IMR-90 (cell line): Measurements from ENCODE around the gene ZNF311. TPM values are rescaled to one million over a fixed set of nuclear protein-coding genes. Genes with fewer than 3 reads are reported as not detected.

Experiments used
- ATAC-seq: fragments of 200-7000 bp; cut with Tn5 transposase; 2 replicates; pipeline ENCODE4 v1.9.1; 2020; ENCODE audit warnings: low read depth, mild to moderate bottlenecking, moderate library complexity
- BruUV-seq: library from RNA; stranded (reverse); fragments of 400-500 nt; replicated peaks from 2 replicates; lab custom pipeline; 2021; lab: Mats Ljungman, UMichigan
- CTCF ChIA-PET: fragments of 300-600 bp; formaldehyde crosslinking; extraction: SDS; loops from one replicate; lab custom pipeline; 2021; ENCODE audit warnings: antibody characterized with exemption; lab: Yijun Ruan, JAX
- POLR2A ChIA-PET: fragments of 300-600 bp; sonication (Branson Sonifier 250); formaldehyde crosslinking; loops from one replicate; lab custom pipeline; 2022; ENCODE audit warnings: antibody characterized with exemption; ENCODE audit not compliant: unreplicated experiment; lab: Charles Lee
- DNase-seq: peaks from one replicate; pipeline ENCODE4 v3.0.0; 2013
- H2AFZ ChIP-seq: replicated peaks from 2 replicates; pipeline ENCODE3; 2013; ENCODE audit warnings: low read length, mild to moderate bottlenecking; ENCODE audit not compliant: poor library complexity
- H2AK5ac ChIP-seq: 2 replicates; pipeline ENCODE4 v1.6.1; 2013; ENCODE audit warnings: low read depth, low read length, inconsistent platforms
- H2AK9ac ChIP-seq: replicated peaks from 2 replicates; pipeline ENCODE3; 2013; ENCODE audit warnings: mild to moderate bottlenecking, low read depth, low read length, moderate library complexity; ENCODE audit not compliant: poor library complexity
- H2BK120ac ChIP-seq: 2 replicates; pipeline ENCODE4 v1.6.1; 2013; ENCODE audit warnings: low read depth, low read length, inconsistent platforms
- H2BK15ac ChIP-seq: 3 replicates; pipeline ENCODE4 v1.6.1; 2013; ENCODE audit warnings: low read depth, low read length, inconsistent platforms
- H2BK20ac ChIP-seq: 2 replicates; pipeline ENCODE4 v1.6.1; 2013; ENCODE audit warnings: low read depth, mild to moderate bottlenecking, inconsistent platforms, low read length, moderate library complexity
- H2BK5ac ChIP-seq: 2 replicates; pipeline ENCODE4 v1.6.1; 2013; ENCODE audit warnings: mild to moderate bottlenecking, low read depth, low read length, inconsistent platforms; ENCODE audit not compliant: poor library complexity, severe bottlenecking
- H3K14ac ChIP-seq: replicated peaks from 2 replicates; pipeline ENCODE4 v1.6.1; 2013; ENCODE audit warnings: low read depth, low read length, inconsistent platforms
- H3K18ac ChIP-seq: 2 replicates; pipeline ENCODE4 v1.6.1; 2013; ENCODE audit warnings: low read depth, low read length, control low read depth
- H3K23ac ChIP-seq: 2 replicates; pipeline ENCODE4 v1.6.1; 2013; ENCODE audit warnings: low read depth, low read length, inconsistent platforms
- H3K27ac ChIP-seq: 2 replicates; pipeline ENCODE4 v1.5.1; 2013; ENCODE audit warnings: mild to moderate bottlenecking, control low read depth, low read length; ENCODE audit not compliant: insufficient read depth
- H3K27me3 ChIP-seq: 2 replicates; pipeline ENCODE4 v1.6.1; 2013; ENCODE audit warnings: low read length; ENCODE audit not compliant: control insufficient read depth, insufficient read depth
- H3K36me3 ChIP-seq: 2 replicates; pipeline ENCODE4 v1.6.1; 2013; ENCODE audit warnings: low read length, mixed read lengths; ENCODE audit not compliant: control insufficient read depth, insufficient read depth
- H3K4ac ChIP-seq: 2 replicates; pipeline ENCODE4 v1.6.1; 2013; ENCODE audit warnings: low read depth, low read length, inconsistent platforms
- H3K4me1 ChIP-seq: 2 replicates; pipeline ENCODE4 v1.6.1; 2013; ENCODE audit warnings: low read length, mixed read lengths; ENCODE audit not compliant: control insufficient read depth, insufficient read depth
- H3K4me2 ChIP-seq: 2 replicates; pipeline ENCODE4 v1.6.1; 2013; ENCODE audit warnings: low read depth, mild to moderate bottlenecking, control low read depth, low read length, moderate library complexity
- H3K4me3 ChIP-seq: 2 replicates; pipeline ENCODE4 v1.5.1; 2013; ENCODE audit warnings: low read depth, mild to moderate bottlenecking, control low read depth, low read length, moderate library complexity; ENCODE audit not compliant: insufficient read depth
- H3K56ac ChIP-seq: 2 replicates; pipeline ENCODE4 v1.6.1; 2013; ENCODE audit warnings: low read length, inconsistent platforms; ENCODE audit not compliant: insufficient read depth; ENCODE audit errors: extremely low read depth
- H3K79me1 ChIP-seq, 2 experiments: 2 replicates each; pipeline ENCODE4 v1.6.1; 2013; ENCODE audit warnings: low read length in 2 of 2, inconsistent platforms in 1 of 2, low read depth in 1 of 2
- H3K9ac ChIP-seq: 2 replicates; pipeline ENCODE4 v1.6.1; 2013; ENCODE audit warnings: low read depth, low read length, control low read depth
- H3K9me1 ChIP-seq: 2 replicates; pipeline ENCODE4 v1.6.1; 2013; ENCODE audit warnings: low read length, inconsistent platforms; ENCODE audit not compliant: insufficient read depth
- H3K9me3 ChIP-seq: 2 replicates; pipeline ENCODE4 v1.6.1; 2013; ENCODE audit warnings: low read length; ENCODE audit not compliant: control insufficient read depth, insufficient read depth
- H4K20me1 ChIP-seq: 2 replicates; pipeline ENCODE4 v1.6.1; 2013; ENCODE audit warnings: low read length, inconsistent platforms; ENCODE audit not compliant: insufficient read depth
- H4K5ac ChIP-seq: 2 replicates; pipeline ENCODE4 v1.6.1; 2013; ENCODE audit warnings: mild to moderate bottlenecking, low read depth, low read length, control low read depth
- H4K8ac ChIP-seq, 2 experiments: 2 replicates each; pipeline ENCODE4 v1.6.1; 2013; ENCODE audit warnings: low read depth in 2 of 2, low read length in 2 of 2, control low read depth in 1 of 2, inconsistent platforms in 1 of 2
- H4K91ac ChIP-seq: 2 replicates; pipeline ENCODE4 v1.6.1; 2013; ENCODE audit warnings: low read depth, low read length, inconsistent platforms; ENCODE audit not compliant: insufficient read depth
- BHLHE40 ChIP-seq: fragments of 150-350 bp; IDR thresholded peaks from 2 replicates; pipeline ENCODE4 v1.6.1; 2016; ENCODE audit warnings: mild to moderate bottlenecking, low read depth, low read length
- CEBPB ChIP-seq: IDR thresholded peaks from 2 replicates; pipeline ENCODE4 v1.6.1; 2012; ENCODE audit warnings: low read depth, low read length, improper control_type of control experiment
- CHD1 ChIP-seq: IDR thresholded peaks from 2 replicates; pipeline ENCODE4 v1.6.1; 2012; ENCODE audit warnings: low read depth, low read length, improper control_type of control experiment
- FOS ChIP-seq: fragments of 150-350 bp; IDR thresholded peaks from 2 replicates; pipeline ENCODE4 v1.6.1; 2016; ENCODE audit warnings: low read depth, low read length
- MAFK ChIP-seq: IDR thresholded peaks from 2 replicates; pipeline ENCODE4 v1.6.1; 2012; ENCODE audit warnings: low read depth, low read length, improper control_type of control experiment
- MAZ ChIP-seq: IDR thresholded peaks from 2 replicates; pipeline ENCODE4 v1.6.1; 2012; ENCODE audit warnings: low read depth, mild to moderate bottlenecking, low read length, improper control_type of control experiment, moderate library complexity, borderline replicate concordance
- SMC3 ChIP-seq: fragments of 150-350 bp; IDR thresholded peaks from 2 replicates; pipeline ENCODE4 v1.6.1; 2016; ENCODE audit warnings: low read depth, mild to moderate bottlenecking, antibody characterized with exemption, low read length, moderate library complexity
- WGBS, 2 experiments: methylation state at CpG; one replicate each; pipeline versions ENCODE4 v1.1.5 to v1.1.7; 2013; ENCODE audit warnings: missing lambda C conversion rate in 2 of 2; ENCODE audit not compliant: insufficient read length in 1 of 2; ENCODE audit errors: extremely low coverage in 2 of 2; 5-methylcytosine and 5-hydroxymethylcytosine counted together
- dilution Hi-C: fragments of 300-500 bp; cut with HindIII; formaldehyde crosslinking; loops from one replicate; pipeline ENCODE4 v1.14.3; 2018; ENCODE audit warnings: low sequenced_read_pairs; ENCODE audit not compliant: unreplicated experiment
- in situ Hi-C: fragments of 300-500 bp; cut with MboI; formaldehyde crosslinking; loops from 3 replicates; pipeline ENCODE4 v1.14.3; 2019; ENCODE audit warnings: low sequenced_read_pairs, inconsistent platforms, mixed read lengths
- intact Hi-C: fragments of 100-400 bp; cut with micrococcal nuclease; formaldehyde crosslinking; loops from 2 replicates; pipeline ENCODE4 v1.10.0; 2022
- polyA plus RNA-seq, 3 experiments: library from polyadenylated mRNA; depleted of rRNA; stranded (reverse); fragments of >200 nt; gene quantifications; 2 replicates each; pipeline ENCODE4 v1.2.3, GENCODE V29; 2012; ENCODE audit warnings: low replicate concordance in 1 of 3
- total RNA-seq: library from RNA; depleted of rRNA; stranded (reverse); fragments of >200 nt; gene quantifications from 2 replicates; pipeline ENCODE4 v1.2.3, GENCODE V29; 2012

The ZNF311 gene
- total and polyA plus RNA-seq, 2 of the 4 experiments (the other 2 are of a cell fraction) = 0.34 to 0.36 TPM

GRCh38 chr6:28981431-28981832 is 23.7 kb downstream of the ZNF311 start:
- Histone ChIP-seq H3K4me3 (peak overlapping the region; percentile 58), H2AK9ac (no peak overlapping the region), H3K27ac (no peak overlapping the region), H3K36me3 (no peaks in the 10 kb centered on the region), H3K18ac (no peak overlapping the region), H2BK20ac (no peak overlapping the region), H3K4ac (no peak overlapping the region), H2AK5ac (no peak overlapping the region), H3K4me1 (peaks cover 2% of the 10 kb centered on the region; the same call in 1 of the 2 replicates), H4K8ac (no peak overlapping the region), H3K23ac (no peak overlapping the region), H3K14ac (no peak overlapping the region), H3K9me1 (no peaks in the 10 kb centered on the region), H2BK15ac (no peak overlapping the region), H3K79me1 (no peaks in the 10 kb centered on the region), H4K20me1 (no peaks in the 10 kb centered on the region; the same call in 1 of the 2 replicates), H3K27me3 (no peaks in the 10 kb centered on the region; the same call in 1 of the 2 replicates), H3K9ac (no peak overlapping the region; the same call in 1 of the 2 replicates), H2BK120ac (no peak overlapping the region), H3K56ac (no peak overlapping the region), H4K5ac (no peak overlapping the region), H3K4me2 (peak overlapping the region; percentile 81), H2BK5ac (no peak overlapping the region), H3K9me3 (no peaks in the 10 kb centered on the region), H2AFZ (no peak overlapping the region), H4K91ac (no peak overlapping the region)
- in situ Hi-C loops (no loop called here), dilution Hi-C loops (no loop called here), intact Hi-C loops (loop anchor here (1.0 to 5.0 kb wide), 6 partner anchors 28 to 192 kb away; no protein-coding TSS in a partner anchor)
- ATAC-seq = peak; percentile 40
- no CpG with 5 or more reads among the region's 13 CpGs for WGBS, 2 experiments
- TF ChIP-seq BHLHE40 (no peak), MAZ (peak; percentile 7; the same call in 1 of the 2 replicates), MAFK (no peak), SMC3 (no peak), CEBPB (peak; percentile 13; the same call in 1 of the 2 replicates), CHD1 (peak; percentile 35; the same call in 1 of the 2 replicates), FOS (peak; percentile 50; the same call in 1 of the 2 replicates)
- DNase-seq = peak; percentile 59
- POLR2A ChIA-PET = no interaction called here
- no TSS peak for BruUV-seq
- CTCF ChIA-PET = no interaction called here
